MV-4-11 (cell line): ENCODE measurements around the gene ENPP7.

ENCODE experiments used
- DNase-seq: peaks from one replicate; lab custom pipeline; 2025; lab: John Stamatoyannopoulos, UW

The ENPP7 gene, protein sequence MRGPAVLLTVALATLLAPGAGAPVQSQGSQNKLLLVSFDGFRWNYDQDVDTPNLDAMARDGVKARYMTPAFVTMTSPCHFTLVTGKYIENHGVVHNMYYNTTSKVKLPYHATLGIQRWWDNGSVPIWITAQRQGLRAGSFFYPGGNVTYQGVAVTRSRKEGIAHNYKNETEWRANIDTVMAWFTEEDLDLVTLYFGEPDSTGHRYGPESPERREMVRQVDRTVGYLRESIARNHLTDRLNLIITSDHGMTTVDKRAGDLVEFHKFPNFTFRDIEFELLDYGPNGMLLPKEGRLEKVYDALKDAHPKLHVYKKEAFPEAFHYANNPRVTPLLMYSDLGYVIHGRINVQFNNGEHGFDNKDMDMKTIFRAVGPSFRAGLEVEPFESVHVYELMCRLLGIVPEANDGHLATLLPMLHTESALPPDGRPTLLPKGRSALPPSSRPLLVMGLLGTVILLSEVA

GRCh38 chr17:79730769-79731483, at the start of gene ENPP7:
Gene ENPP7 (plus strand): TSS chr17:79730943. CDS start chr17:79731140, 197 bp downstream.
- no peak for DNase-seq

GRCh38 chr17:79681101-79681621, 49.6 kb upstream of the ENPP7 start:
- no peak for DNase-seq

DNA sequence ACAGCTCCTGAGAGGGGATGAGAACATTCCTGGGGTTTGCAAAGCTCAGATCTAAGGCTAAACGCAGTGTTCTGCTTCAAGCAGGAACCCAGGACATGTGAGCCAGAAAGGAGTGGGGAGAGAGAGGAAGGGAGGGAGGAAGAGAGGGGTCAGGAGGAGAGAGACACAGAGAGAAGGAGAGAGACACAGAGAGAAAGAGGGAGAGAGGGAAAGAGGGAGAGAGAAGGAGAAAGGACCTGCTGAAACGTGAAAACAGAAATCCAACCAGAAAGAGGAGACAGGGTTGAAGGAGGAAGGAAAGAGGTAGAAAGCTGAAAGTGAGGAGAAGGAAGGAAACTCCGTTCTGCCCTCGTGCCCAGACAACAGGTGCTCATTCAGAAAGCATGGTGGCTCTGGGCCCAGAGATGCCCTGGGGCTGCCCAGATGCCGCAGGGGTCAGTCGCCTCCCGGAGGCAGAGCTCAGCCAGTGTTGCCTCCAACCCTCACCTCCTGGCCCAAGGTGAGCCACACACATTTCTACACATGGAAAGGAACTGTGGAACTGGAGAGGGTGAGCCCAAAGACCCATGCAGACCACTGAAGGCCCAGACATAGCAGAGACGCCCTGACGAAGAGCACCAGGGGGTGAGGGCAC, 49.0 kb upstream of the ENPP7 start:
- DNase-seq = no peak

DNA sequence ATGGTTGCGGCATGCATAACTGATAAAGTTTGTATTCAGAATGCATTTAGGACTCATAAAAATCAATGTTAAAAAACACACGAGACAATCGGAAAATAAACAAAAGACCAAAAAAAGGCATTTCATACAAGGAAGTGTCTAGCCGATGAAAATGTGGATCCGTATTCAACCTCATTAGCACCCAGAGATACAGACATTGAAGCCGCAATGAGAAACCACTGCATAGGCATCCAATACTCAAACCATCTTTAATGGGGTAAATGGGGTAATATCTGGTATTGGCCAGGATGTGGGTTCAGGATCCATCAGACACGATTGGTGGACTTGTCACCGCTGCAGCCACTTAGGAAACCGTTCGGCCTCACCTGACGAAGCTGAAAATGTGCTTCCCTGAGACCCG, 47.4 kb upstream of the ENPP7 start:
- no peak for DNase-seq

- no peak for DNase-seq
Observed at GRCh38 chr17:79684132-79684985, 46.4 kb upstream of the ENPP7 start.

DNA sequence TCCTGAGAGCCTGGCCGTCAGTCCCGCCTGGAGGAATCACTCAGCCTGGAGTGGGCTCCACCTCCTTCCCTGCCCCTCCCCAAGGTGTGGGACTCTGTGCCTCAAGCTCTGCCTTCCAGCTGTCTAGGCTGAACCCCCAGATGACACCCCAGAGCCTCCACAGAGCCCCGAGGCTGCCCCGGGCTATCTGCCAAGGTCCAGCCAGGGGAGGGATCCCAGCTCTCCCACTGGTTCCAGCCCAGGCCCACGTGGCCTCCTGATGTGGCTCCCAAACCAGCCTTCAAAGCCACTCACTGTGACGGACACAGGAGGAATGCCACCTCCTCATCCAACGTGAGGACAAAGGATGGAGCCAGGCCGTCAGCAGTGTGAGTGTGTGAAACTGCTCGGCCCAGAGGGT, 45.6 kb upstream of the ENPP7 start:
- DNase-seq = no peak

- no peak for DNase-seq
Observed at GRCh38 chr17:79686476-79686875, 44.3 kb upstream of the ENPP7 start.

DNA sequence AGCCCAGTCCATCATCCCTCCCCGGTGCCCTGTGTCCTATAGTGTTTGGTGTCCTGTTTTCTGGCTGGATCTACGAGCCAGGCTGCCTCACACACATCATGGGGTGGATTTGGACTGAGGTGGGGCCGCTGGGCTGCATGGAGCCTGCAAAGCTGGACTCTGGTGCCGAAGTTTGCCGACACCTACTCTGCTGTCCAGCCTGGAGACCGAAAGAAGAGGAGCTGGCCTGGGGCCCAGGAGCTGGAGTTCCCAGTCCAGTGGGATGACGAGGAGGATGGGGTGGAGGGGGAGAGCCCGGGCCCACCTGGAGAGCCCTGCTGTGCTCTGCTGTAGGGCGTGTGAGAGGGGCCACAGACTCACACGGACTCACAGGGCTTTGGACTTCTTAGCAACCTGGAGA, 40.3 kb upstream of the ENPP7 start:
- DNase-seq = no peak

- DNase-seq = no peak
Observed at GRCh38 chr17:79690988-79691836, 39.5 kb upstream of the ENPP7 start.

DNA sequence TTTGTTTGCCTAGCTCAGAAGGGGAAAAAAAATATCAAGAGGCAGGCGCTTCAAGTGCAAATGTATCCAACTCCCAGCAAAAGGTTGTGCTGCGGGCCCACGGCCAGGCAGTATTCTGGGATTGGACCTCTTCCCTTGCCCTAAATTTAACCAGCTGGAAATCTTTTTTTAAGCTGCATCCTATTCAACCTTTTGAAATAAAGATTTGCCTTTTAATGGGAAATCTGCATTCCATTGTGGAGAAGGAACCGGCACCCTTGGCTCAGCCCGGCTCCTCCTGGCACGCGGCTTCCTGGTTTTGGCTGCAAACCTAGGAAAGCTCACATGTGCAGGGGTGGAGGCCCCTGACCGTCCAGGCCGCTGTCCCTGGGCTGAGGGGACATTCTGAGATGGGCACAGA, 38.8 kb upstream of the ENPP7 start:
- no peak for DNase-seq

- no peak for DNase-seq
Observed at GRCh38 chr17:79693419-79693818, 37.3 kb upstream of the ENPP7 start.

DNA sequence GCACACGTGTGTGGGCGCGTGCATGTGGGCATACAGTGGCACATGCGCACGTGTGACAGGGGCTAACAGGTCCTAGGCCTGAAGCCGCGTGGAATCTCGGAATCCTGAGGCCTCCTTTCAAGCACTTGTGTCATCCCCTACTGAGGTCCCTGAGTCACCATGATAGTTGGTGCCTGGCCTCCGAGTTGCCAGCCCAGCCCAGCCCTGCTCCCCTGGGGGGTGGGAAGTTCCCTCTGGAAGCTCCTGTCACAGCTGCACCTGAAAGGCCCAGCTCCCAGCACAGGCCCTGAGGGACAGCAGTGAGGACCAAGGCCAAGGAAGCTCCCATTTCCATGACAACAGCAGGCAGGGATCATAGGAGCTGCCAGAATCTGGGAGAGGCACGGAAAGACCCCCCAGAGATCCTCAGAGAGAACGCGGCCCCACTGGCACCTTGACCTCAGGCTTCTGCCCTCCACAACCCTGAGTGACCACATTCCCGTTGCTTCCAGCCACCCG, 35.4 kb upstream of the ENPP7 start:
- DNase-seq = no peak

DNA sequence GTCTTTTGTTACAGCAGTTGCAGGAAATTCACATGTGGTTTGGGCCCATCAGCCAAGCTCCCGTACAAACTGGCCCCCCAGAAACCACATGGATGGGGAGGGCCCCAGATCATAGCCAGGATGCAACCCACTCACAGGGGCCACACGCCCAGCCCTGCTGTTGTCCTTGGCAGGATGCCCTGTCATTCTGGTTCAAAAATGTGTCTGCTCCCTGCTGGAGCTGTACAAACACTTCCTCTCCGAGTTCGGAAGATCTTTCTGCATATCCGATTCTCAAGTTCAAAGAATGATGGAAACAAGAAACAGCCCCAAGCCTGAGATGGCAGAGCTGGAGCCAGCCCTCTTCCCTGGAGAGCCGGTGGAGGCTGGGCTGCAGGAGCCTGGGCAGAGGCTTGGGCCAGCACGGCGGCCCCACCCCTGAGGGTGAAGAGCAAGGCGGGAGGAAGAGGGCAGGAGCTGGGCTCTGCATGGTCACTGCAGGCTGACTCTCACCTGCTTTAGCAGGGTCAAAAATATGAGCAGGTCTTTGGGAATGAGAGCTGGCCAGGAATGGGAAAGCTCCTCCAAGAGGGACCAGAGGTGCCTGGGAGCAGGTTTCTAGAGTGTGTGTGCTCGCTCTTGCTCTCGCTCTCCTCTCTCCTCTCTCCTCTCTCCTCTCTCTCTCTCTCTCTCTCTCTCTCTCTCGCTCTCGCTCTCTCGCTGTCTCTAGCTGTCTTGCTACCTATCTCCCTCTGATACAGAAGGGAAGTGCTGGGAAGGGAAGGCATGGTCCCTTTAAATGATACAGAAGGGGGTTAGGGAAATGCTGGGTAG, 34.7 kb upstream of the ENPP7 start:
- DNase-seq = no peak

DNA sequence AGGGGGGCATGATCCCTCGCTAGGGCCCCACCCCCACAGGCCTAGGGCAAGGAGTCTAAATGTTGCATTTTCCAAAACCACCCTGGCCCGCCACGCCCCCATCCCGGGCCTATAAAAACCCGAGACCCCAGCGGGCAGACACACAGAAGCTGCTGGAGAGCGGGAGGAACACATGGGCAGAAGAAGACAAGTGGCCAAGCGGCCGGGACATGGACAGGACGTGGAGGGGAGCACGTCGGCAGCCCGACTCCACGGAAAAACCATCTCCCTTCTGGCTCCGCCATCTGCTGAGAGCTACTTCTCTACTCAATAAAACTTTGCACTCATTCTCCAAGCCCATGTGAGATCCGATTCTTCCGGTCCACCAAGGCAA, 34.1 kb upstream of the ENPP7 start:
- DNase-seq = no peak

DNA sequence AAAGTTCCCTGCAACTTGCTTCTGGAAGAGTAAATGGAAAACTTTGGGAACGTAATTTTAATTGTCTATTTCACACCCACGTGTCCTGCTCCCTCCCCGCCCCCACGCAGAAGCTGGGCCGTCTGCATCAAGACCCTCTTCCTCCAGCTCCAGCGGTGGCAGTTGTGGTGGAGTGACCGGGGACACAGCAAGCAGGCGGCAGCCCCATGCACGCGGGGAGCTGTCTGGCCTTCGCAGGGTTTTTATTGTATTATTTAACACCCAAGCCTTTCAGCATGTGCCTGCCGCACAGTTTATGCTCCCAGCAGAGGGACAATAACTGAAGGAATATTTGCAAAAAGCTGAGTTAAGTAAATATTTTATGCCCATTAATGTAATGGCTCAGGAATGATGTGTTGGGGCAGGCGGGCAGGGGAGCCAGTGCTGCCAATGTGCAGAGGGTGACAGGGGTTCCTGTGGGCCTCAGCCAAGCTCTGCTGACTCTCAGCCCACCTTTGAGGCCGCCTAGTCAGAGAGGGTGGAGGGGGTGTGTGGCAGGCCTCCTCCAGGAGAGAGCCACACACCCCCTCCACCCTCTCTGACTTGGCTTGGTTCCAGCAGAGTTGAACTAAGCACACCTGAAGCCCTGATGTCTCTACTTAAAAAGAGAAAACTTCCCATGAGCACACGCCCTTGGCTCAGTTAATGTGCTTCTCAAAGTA, 32.4 kb upstream of the ENPP7 start:
- DNase-seq = no peak

DNA sequence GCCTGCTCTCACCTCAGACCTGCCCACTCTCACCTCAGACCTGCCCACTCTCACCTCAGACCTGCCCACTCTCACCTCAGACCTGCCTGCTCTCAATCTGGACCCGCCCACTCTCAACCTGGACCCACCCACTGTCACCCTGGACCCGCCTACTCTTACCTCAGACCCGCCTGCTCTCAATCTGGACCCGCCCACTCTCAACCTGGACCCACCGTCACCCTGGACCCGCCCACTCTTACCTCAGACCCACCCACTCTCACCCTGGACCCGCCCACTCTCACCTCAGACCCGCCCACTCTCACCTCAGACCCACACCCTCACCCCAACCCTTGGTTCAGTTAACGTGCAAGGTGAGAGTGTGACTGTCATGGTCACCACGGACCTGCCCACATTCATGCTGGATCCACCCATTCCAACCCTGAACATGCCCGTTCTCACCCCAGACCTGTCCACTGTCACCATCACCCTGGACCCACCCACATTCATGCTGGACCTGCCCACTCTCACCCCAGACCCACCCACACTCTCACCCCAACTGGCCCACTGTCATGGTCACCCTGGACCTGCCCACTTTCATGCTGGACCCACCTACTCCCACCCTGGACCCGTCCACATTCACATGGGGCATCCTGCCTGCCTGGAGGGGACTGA, 31.2 kb upstream of the ENPP7 start:
- no peak for DNase-seq

DNA sequence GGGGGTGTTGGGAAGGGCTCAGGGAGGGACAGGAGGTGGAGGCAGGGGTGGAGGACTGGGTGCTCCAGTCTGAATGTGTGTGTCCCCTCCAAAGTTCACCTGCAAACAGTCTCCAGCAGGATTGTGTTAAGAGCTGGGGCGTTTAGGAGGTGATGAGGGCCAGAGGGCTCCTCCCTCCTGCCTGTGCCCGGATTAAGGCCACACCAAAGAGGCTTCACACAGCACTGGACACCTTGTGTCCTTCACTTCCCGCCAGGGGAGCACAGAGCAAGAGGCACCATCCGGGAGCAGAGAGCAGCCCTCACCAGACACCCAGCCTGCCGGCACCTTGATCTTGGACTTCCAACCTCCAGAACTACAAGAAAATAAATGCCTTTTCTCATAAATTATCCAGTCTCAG, 30.2 kb upstream of the ENPP7 start:
- no peak for DNase-seq

DNA sequence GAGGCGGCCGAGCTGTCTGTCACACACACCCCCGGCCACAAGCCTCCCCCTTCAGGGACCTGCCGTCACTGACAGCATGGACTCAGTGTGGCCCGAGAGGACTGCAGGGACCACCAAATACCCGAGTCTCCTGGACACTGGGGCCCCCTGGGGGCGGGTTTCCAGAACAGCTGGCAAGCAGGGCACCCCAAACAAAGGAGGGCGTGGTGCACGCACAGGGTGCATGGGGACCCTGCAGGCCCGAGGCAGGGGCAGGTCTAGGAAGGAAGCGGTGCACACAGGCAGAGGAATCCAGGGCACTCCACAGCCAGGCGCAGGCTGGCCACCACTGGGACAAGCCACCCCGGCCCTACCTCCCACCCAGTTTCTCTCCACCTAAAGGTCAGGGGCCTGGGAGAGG, 28.7 kb upstream of the ENPP7 start:
- no peak for DNase-seq
